ENCODE data around the gene NEDD1. TPM values are rescaled to one million over a fixed set of nuclear protein-coding genes. Genes with fewer than 3 reads are reported as not detected.

Gene NEDD1
- polyA plus RNA-seq, 2 of the 4 experiments (the other 2 are of a cell fraction), result 23.4 to 73.5 TPM

DNA sequence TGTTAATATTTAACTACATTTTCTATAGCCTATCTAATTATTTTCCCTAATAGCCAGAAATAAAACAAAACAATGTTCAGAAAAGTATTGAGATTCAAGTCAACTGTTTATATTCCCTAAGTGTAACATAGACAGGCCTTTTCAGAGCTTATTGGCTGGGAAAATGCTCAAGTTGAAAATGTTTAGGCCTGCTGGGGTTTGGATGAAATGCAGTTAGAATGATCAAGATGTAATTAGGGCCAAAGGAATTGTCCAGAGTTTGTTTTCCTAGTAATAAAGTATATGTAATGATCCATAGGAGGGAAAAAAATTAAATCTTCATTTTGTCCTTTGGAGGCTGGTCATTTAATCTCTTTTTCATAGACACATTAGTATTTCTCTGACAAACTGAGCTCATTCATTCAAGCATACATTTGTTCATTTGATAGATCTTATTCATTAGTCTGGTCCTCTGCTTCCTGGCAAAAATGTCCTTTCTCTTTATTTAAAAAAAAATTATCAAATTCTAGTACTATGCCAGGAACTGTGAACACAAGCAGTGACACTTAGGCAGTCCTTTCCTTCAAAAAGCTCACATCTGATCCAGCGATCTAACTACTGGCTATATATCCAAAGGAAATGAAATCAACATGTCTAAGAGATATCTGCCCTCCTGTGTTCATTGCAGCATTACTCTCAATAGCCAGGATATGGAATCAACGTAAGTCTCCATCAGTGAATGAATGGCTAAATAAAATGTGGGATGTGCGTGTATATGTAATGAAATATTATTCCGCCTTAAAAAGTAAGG, 40.1 kb upstream of the NEDD1 start:
- H3K9me3 ChIP-seq, result no peaks in the 10 kb centered on the region
- no peak overlapping the region for H3K4me2 ChIP-seq
- no peak overlapping the region for H3K4me3 ChIP-seq
- ChIA-PET POLR2A (no interaction called here), CTCF (interaction anchor here (1.0 to 1.2 kb wide), 2 partner anchors 8 to 12 kb away, joined by 3 read pairs; no protein-coding TSS in a partner anchor)
- H3K4me1 ChIP-seq, result peaks cover 3% of the 10 kb centered on the region; the same call in 1 of the 3 replicates
- DNase-seq (ENCODE audit: low read depth in 1 of 2, low spot score in 1 of 2) (no peak), ATAC-seq (no peak), FAIRE-seq (no peak)
- H3K27ac ChIP-seq, result no peak overlapping the region
- TF ChIP-seq EHF (CRISPR knock-in tag; IDR thresholded peaks at IDR 0.05) (no peak), ESRRA (IDR thresholded peaks at IDR 0.05; ENCODE audit: borderline replicate concordance, low read length) (no peak), CEBPB (IDR thresholded peaks at IDR 0.05) (no peak)
- TF ChIP-seq, protein P1, sequence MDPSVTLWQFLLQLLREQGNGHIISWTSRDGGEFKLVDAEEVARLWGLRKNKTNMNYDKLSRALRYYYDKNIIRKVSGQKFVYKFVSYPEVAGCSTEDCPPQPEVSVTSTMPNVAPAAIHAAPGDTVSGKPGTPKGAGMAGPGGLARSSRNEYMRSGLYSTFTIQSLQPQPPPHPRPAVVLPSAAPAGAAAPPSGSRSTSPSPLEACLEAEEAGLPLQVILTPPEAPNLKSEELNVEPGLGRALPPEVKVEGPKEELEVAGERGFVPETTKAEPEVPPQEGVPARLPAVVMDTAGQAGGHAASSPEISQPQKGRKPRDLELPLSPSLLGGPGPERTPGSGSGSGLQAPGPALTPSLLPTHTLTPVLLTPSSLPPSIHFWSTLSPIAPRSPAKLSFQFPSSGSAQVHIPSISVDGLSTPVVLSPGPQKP (IDR thresholded peaks at IDR 0.05; ENCODE audit: low read depth, low read length), result no peak
- WGBS (ENCODE audit: missing lambda C conversion rate), result 86% methylated on average over 4 of the region's 4 CpGs

DNA sequence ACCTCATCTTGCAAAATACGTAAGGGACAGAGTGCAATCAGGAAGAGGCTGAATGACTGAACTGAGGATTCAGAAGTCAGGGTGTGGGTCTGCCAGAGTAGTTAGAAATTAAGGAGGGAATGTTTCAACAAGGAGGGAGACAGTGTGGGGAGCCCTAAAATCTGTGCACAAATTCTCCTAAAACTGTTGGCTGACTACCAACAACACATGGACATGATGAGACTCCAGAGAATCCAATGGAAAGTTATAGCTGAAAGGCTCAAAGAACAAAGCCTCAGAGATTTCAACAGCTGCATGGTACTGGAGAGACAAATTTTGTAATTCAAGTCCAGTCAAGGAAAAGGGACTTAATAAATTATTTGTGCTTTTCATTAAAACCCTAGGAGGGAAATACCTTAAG, 36.1 kb upstream of the NEDD1 start:
- 62% methylated on average over 1 of the region's 1 CpG for WGBS (ENCODE audit: missing lambda C conversion rate)
- POLR2A ChIA-PET, result no interaction called here

DNA sequence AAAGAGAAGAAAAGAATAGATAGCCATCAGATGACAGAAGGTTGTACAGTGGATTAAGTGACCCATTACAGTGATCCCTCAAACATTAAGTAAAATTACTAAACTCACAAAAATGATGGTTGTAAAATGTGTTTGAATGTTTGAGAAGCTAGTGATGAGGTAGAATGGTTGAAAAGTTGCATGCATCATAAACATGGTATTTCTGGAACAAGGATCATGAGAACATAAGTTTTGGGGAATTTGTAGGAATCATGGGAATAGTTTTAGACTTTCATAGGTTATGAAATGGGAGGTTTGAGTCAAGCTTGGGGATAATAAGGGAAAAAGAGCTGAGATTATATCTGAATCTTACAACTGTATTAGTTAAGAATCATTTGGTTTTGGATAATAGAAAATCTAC, 34.1 kb upstream of the NEDD1 start:
- DNase-seq (ENCODE audit: low read depth in 1 of 2, low spot score in 1 of 2) (no peak), ATAC-seq (no peak), FAIRE-seq (no peak)
- Histone ChIP-seq H3K4me1 (no peaks in the 10 kb centered on the region), H3K9me3 (no peaks in the 10 kb centered on the region), H3K4me3 (no peak overlapping the region), H3K4me2 (no peak overlapping the region), H3K27ac (no peak overlapping the region)
- TF ChIP-seq, protein P2, sequence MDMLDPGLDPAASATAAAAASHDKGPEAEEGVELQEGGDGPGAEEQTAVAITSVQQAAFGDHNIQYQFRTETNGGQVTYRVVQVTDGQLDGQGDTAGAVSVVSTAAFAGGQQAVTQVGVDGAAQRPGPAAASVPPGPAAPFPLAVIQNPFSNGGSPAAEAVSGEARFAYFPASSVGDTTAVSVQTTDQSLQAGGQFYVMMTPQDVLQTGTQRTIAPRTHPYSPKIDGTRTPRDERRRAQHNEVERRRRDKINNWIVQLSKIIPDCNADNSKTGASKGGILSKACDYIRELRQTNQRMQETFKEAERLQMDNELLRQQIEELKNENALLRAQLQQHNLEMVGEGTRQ (IDR thresholded peaks at IDR 0.05), result no peak
- TF ChIP-seq HOXB13 (CRISPR knock-in tag; IDR thresholded peaks at IDR 0.05; ENCODE audit: low read depth) (no peak), CBX8 (IDR thresholded peaks at IDR 0.05) (no peak), KDM5A (IDR thresholded peaks at IDR 0.05) (no peak), CHD2 (IDR thresholded peaks at IDR 0.05; ENCODE audit: low read length, partially characterized antibody) (no peak)
- TF ChIP-seq, protein P3, sequence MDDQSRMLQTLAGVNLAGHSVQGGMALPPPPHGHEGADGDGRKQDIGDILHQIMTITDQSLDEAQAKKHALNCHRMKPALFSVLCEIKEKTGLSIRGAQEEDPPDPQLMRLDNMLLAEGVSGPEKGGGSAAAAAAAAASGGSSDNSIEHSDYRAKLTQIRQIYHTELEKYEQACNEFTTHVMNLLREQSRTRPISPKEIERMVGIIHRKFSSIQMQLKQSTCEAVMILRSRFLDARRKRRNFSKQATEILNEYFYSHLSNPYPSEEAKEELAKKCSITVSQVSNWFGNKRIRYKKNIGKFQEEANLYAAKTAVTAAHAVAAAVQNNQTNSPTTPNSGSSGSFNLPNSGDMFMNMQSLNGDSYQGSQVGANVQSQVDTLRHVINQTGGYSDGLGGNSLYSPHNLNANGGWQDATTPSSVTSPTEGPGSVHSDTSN (IDR thresholded peaks at IDR 0.05), result no peak
- POLR2A ChIA-PET, result no interaction called here
- CTCF ChIA-PET, result interaction anchor here (1.0 kb wide), 1 partner anchor 11 kb away, joined by 3 read pairs; no protein-coding TSS in a partner anchor

More for the DNA sequence above, 36.1 kb upstream of the NEDD1 start:
- Histone ChIP-seq H3K4me3 (no peak overlapping the region), H3K9me3 (no peaks in the 10 kb centered on the region), H3K27ac (no peak overlapping the region), H3K4me2 (no peak overlapping the region), H3K4me1 (no peaks in the 10 kb centered on the region)
- ATAC-seq, result no peak
- no peak for FAIRE-seq
- CTCF ChIA-PET, result no interaction called here
- no peak for DNase-seq (ENCODE audit: low read depth in 1 of 2, low spot score in 1 of 2)
- TF ChIP-seq, protein P3 (IDR thresholded peaks at IDR 0.05), result no peak
- TF ChIP-seq PHF8 (IDR thresholded peaks at IDR 0.05; ENCODE audit: borderline replicate concordance, low read depth) (no peak), FOSL2 (IDR thresholded peaks at IDR 0.05) (no peak), FOSL2 (CRISPR knock-in tag; IDR thresholded peaks at IDR 0.05) (no peak), CEBPB (IDR thresholded peaks at IDR 0.05) (no peak), POLR2AphosphoS2 (conservative IDR thresholded peaks at IDR 0.05; ENCODE audit: low read length) (no peak), EHF (CRISPR knock-in tag; IDR thresholded peaks at IDR 0.05) (no peak), JUN (IDR thresholded peaks at IDR 0.05) (no peak), MYC (IDR thresholded peaks at IDR 0.05; ENCODE audit: borderline replicate concordance, low read length) (no peak), HOXB5 (CRISPR knock-in tag; IDR thresholded peaks at IDR 0.05) (no peak), POLR2A (IDR thresholded peaks at IDR 0.05; ENCODE audit: low read length) (no peak), SMC3 (IDR thresholded peaks at IDR 0.05) (no peak), RCOR1 (IDR thresholded peaks at IDR 0.05; ENCODE audit: low read depth, low read length) (no peak), ZNF302 (CRISPR knock-in tag; IDR thresholded peaks at IDR 0.05) (no peak), TP53 (CRISPR knock-in tag; IDR thresholded peaks at IDR 0.05) (no peak), RNF2 (IDR thresholded peaks at IDR 0.05; ENCODE audit: borderline replicate concordance, low read depth) (no peak), HDAC2 (IDR thresholded peaks at IDR 0.05) (no peak), FOSB (CRISPR knock-in tag; IDR thresholded peaks at IDR 0.05) (no peak), TFCP2L1 (CRISPR knock-in tag; IDR thresholded peaks at IDR 0.05) (no peak)
- TF ChIP-seq, protein P4, sequence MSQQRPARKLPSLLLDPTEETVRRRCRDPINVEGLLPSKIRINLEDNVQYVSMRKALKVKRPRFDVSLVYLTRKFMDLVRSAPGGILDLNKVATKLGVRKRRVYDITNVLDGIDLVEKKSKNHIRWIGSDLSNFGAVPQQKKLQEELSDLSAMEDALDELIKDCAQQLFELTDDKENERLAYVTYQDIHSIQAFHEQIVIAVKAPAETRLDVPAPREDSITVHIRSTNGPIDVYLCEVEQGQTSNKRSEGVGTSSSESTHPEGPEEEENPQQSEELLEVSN (IDR thresholded peaks at IDR 0.05; ENCODE audit: borderline replicate concordance, low read depth), result no peak
